Glutamatergic neuron (in vitro differentiated cells): ENCODE measurements around the gene SHROOM4. TPM values are rescaled to one million over a fixed set of nuclear protein-coding genes. Genes with fewer than 3 reads are reported as not detected.

Experiments used
- DNase-seq: peaks from one replicate; pipeline ENCODE4 v3.0.0; 2022
- H3K27ac Mint-ChIP-seq: one replicate; pipeline ENCODE4 v1.8.0; 2020; ENCODE audit warnings: mild to moderate bottlenecking, mixed read lengths, inconsistent platforms; ENCODE audit not compliant: unreplicated experiment
- H3K27me3 Mint-ChIP-seq: one replicate; pipeline ENCODE4 v1.8.0; 2020; ENCODE audit warnings: mild to moderate bottlenecking, moderate library complexity, mixed read lengths, inconsistent platforms; ENCODE audit not compliant: unreplicated experiment
- H3K36me3 Mint-ChIP-seq: one replicate; pipeline ENCODE4 v1.8.0; 2020; ENCODE audit warnings: mild to moderate bottlenecking, mixed read lengths, inconsistent platforms; ENCODE audit not compliant: unreplicated experiment
- H3K4me1 Mint-ChIP-seq: one replicate; pipeline ENCODE4 v1.8.0; 2020; ENCODE audit warnings: mild to moderate bottlenecking, low read depth, mixed read lengths, inconsistent platforms; ENCODE audit not compliant: unreplicated experiment
- H3K4me3 Mint-ChIP-seq: one replicate; pipeline ENCODE4 v1.8.0; 2020; ENCODE audit warnings: mild to moderate bottlenecking, mixed read lengths, inconsistent platforms; ENCODE audit not compliant: unreplicated experiment
- H3K9me3 Mint-ChIP-seq: one replicate; pipeline ENCODE4 v1.8.0; 2020; ENCODE audit warnings: mild to moderate bottlenecking, moderate library complexity, mixed read lengths, inconsistent platforms; ENCODE audit not compliant: unreplicated experiment
- total RNA-seq: library from RNA; stranded (reverse); fragmentation: NEBNext Ultra II Directional; extraction: Animal tissue kit (Norgen Biotek cat#: 25700); gene quantifications from one replicate; pipeline ENCODE4 v1.2.1, GENCODE V29; 2021; ENCODE audit not compliant: unreplicated experiment
- TF ChIP-seq, protein P1 (sequence below): fragments of 200-600 bp; sonication (generic); IDR thresholded peaks from one replicate; pipeline ENCODE4 v1.5.0; 2021; ENCODE audit not compliant: partially characterized antibody, unreplicated experiment

SHROOM4 gene
- total RNA-seq, 1 donor from 2014 or later = 0.96 TPM

DNA sequence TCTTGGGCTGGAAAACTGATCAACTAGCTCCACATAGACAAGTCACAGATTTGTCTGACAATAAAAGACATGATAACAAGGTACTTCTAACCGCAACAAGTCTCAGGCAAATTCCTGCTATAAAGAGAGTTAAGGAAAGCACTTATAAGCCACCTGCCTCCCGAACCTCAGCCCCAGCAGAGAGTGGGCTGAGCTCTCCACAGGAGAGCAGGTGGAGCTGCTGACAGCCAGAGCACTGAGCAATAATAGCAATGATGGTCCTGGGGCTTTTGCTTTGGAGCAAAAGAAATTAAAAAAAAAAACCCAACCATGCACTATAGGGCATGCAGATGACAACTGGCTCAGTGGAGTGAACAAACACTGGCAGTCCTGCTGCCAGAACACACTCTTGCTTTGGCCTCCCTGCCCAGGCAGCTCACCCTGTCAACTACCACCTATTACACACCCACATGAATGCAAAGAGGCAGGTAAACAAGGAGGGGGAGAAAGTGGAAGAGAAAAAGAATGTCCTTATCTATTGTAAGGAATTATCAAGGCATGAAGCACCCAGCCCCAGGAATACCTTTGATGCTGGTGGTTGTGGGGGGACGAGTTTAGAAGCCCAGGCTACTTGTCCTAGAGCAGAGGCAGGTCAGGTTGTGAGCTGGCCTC is 207.6 kb downstream of the SHROOM4 start:
- Mint-ChIP-seq H3K4me1 (no peaks in the 10 kb centered on the region), H3K27ac (no peak overlapping the region), H3K9me3 (no peaks in the 10 kb centered on the region), H3K4me3 (no peak overlapping the region), H3K36me3 (no peaks in the 10 kb centered on the region), H3K27me3 (no peaks in the 10 kb centered on the region)
- TF ChIP-seq, protein P1, sequence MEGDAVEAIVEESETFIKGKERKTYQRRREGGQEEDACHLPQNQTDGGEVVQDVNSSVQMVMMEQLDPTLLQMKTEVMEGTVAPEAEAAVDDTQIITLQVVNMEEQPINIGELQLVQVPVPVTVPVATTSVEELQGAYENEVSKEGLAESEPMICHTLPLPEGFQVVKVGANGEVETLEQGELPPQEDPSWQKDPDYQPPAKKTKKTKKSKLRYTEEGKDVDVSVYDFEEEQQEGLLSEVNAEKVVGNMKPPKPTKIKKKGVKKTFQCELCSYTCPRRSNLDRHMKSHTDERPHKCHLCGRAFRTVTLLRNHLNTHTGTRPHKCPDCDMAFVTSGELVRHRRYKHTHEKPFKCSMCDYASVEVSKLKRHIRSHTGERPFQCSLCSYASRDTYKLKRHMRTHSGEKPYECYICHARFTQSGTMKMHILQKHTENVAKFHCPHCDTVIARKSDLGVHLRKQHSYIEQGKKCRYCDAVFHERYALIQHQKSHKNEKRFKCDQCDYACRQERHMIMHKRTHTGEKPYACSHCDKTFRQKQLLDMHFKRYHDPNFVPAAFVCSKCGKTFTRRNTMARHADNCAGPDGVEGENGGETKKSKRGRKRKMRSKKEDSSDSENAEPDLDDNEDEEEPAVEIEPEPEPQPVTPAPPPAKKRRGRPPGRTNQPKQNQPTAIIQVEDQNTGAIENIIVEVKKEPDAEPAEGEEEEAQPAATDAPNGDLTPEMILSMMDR = no peak
- DNase-seq = no peak

DNA sequence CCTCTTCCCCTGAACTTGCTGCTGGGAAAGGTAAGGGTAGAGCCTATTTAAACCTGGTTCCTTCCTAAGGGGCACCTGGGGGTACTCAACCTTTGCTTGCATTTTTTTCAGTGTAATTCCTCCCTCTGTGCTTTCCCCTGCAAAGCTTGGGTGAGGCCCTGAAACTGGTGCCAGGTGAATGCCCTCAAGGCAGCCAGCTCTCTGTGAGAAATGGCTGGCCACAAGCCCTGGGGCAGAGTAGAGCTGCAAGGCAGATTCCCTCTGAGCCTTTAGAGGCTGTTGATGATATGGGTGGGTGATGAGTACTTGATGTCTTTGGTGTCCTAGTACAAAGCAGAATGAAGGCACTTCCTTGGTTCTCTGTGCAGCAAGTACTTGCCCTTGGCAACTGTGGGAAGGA is 217.9 kb downstream of the SHROOM4 start:
- H3K27me3 Mint-ChIP-seq = no peaks in the 10 kb centered on the region
- H3K4me3 Mint-ChIP-seq = no peak overlapping the region
- DNase-seq = no peak
- H3K36me3 Mint-ChIP-seq = no peaks in the 10 kb centered on the region
- H3K9me3 Mint-ChIP-seq = no peaks in the 10 kb centered on the region
- no peak overlapping the region for H3K27ac Mint-ChIP-seq
- TF ChIP-seq, protein P1 = no peak
- no peaks in the 10 kb centered on the region for H3K4me1 Mint-ChIP-seq

DNA sequence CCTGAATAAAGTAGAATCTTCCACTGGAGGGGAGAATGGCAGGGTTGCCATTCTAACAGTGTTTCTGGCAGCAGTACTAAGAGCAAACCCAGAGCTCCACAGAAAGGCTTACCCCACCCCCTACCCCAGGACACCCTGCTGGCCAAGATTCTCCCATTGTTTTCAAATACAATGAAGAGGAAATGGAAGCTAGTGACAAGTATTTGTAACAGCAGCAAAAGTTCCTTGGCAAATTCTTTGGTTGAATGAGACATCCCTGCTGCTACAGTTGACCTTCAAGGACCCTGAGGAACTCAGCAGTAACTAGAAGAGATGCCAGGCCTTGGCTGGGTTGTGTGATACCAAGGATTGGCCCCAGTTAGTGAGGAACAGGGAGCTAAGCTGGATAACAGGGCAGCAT is 219.2 kb downstream of the SHROOM4 start:
- H3K4me1 Mint-ChIP-seq = no peaks in the 10 kb centered on the region
- no peaks in the 10 kb centered on the region for H3K36me3 Mint-ChIP-seq
- no peak overlapping the region for H3K27ac Mint-ChIP-seq
- no peaks in the 10 kb centered on the region for H3K9me3 Mint-ChIP-seq
- no peak for DNase-seq
- H3K4me3 Mint-ChIP-seq = no peak overlapping the region
- H3K27me3 Mint-ChIP-seq = no peaks in the 10 kb centered on the region
- TF ChIP-seq, protein P1 = no peak

DNA sequence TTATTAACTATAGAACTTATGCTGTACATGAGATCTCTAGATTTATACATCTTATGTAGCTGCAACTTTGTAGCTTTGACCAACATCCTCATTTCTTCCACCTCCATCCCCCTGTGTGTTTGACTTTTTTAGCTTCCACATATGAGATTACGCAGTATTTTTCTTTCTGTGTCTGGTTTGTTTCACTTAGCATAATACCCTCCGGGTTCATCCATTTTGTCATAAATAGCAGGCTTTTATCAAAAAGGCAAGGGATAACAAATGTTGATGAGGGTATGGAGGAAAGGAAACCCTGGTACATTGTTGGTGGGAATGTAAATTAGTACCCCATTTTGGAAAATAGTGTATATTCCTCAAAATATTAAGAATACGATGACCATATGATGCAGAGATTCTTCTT is 227.0 kb downstream of the SHROOM4 start:
- H3K9me3 Mint-ChIP-seq = no peaks in the 10 kb centered on the region
- H3K36me3 Mint-ChIP-seq = no peaks in the 10 kb centered on the region
- H3K27me3 Mint-ChIP-seq = no peaks in the 10 kb centered on the region
- TF ChIP-seq, protein P1 = no peak
- no peaks in the 10 kb centered on the region for H3K4me1 Mint-ChIP-seq
- no peak overlapping the region for H3K27ac Mint-ChIP-seq
- no peak overlapping the region for H3K4me3 Mint-ChIP-seq
- no peak for DNase-seq

DNA sequence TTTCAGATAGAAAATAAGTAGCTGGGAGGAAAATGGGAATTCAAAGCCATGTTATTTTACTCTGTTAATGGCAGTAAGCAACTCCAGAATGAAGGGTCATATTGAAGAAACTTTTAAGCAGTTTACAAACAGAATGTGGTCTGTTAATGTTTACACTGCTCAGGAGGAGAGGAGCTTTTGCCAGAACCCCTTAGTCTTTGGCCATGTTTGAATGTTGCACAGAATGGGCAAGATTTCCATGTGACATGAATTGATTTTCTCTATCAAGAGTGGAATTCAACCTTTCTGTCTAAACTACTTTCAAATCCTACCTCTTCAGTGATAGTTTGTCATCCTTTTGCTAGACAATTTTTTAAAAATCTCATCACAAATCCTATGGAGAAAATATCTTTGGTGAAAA is 227.6 kb downstream of the SHROOM4 start:
- Mint-ChIP-seq H3K27ac (no peak overlapping the region), H3K4me1 (no peaks in the 10 kb centered on the region), H3K9me3 (no peaks in the 10 kb centered on the region), H3K36me3 (no peaks in the 10 kb centered on the region), H3K27me3 (no peaks in the 10 kb centered on the region), H3K4me3 (no peak overlapping the region)
- no peak for DNase-seq
- TF ChIP-seq, protein P1 = no peak
